NCI-H510A treated with DMSO at 0.1 percent for 48 hours (cell line): ENCODE measurements around the gene GRIN2A.
A peak's percentile ranks its signal among the peaks of the same experiment; 100 is the strongest.

Experiments used
- DNase-seq: peaks from one replicate; lab custom pipeline; 2025; lab: John Stamatoyannopoulos, UW

GRIN2A gene

DNA sequence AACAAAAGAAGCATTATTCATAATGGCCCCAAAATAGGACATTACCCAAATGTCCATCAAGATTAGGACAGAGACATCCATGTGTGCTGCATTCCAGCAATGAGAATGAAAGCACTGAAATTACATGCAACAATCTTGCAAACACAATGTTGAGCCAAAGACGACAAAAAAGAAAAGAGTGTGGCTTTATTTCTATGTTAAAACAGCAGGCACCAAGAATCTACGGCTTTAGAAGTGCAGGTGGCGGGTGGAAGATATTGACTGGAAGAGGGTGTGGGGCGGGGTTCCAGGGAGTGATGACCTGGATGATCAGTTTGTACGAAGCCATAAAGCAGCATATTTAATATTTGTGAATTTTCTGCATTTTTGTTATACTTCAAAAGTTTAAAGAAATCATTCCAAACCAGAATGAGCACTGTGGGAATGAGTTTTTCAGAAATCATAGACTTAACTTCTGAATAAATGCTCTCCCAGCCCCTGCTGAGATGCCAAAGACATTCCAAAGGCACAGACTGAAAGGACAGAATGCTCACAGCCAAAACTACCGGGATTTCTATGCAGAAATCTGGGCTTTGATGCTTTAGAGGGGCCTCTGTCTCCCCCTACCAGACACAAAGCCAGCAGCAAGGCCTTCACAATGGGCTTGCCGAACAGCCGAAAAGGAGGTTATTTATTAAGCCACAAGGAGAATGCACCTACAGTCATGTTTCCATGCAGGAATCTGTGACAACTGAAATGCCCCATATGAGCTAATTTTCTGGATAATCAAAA lies 361.6 kb downstream of the GRIN2A start:
- no peak for DNase-seq

DNA sequence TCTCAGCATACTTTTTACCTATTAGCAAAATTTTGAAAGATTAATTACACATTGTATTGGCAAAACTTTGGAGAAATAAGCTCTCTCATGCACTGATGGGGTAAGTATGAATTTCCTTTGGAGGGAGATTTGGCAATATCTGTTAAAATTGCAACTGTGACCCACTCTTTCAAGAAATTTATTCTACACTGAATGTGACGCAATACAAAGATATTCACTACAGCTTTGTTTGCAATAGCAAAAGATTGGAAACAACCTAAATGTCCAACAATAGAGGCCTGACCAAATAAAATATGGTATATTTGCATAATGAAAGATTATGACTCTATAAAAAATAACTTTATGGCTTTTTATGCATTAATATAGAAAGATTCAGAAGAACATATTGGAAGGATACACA lies 363.5 kb downstream of the GRIN2A start:
- DNase-seq = no peak

DNA sequence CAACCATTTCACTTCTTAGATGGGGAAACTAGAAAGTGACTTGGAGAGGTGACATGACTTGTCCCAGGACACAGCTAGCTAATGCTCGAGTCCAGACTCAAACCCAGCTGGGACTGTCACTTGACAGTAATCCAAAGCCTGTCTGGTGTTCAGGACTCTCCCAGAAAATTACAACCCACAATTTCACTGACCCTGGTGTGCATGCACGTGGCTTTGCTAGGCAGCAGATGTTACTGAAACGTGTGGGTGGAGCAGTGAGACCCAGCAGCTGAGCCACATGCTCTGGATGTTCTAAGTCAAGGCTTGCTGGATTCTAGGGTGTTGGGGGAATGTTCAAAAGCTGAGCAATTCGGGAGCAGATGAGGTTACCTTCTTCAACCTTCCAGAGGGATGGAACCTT lies 364.6 kb downstream of the GRIN2A start:
- no peak for DNase-seq

DNA sequence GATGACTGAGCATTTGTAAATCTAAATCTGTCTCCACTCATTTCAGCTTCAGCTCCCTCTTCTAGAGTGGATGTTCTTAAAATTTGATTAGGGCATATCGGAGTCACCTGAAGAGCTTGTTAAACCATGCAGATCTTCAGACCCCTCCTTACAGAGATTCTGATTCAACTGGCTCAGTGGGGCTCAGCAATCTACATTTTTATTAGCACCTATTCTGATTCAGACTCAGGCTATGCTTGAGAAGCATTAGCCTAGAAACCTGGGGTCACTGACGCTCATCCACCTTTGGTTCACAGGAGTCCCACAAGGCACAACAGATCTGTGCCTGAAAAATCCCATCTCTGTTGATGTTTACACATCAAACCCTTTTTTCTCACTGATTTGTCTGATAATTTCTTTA lies 365.6 kb downstream of the GRIN2A start:
- DNase-seq = no peak

DNA sequence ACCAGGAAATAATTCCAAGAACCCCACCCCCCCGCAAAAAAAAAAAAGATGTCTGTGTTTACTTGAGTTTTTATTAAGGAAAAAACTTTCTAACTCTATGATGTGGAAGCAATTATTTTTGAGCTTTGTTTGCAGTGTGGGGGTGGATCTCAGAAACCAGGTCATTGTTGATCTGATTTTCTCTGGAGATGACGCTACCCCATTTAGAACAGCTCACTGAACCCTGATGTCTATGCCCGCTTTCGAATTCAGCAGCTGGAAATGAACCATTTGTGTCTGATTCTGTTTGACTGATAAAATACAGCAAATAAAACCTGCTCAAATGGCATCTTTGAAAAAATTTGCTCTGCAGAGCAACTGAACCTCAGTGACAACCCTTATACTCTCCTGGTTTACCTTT lies 368.6 kb downstream of the GRIN2A start:
- no peak for DNase-seq

DNA sequence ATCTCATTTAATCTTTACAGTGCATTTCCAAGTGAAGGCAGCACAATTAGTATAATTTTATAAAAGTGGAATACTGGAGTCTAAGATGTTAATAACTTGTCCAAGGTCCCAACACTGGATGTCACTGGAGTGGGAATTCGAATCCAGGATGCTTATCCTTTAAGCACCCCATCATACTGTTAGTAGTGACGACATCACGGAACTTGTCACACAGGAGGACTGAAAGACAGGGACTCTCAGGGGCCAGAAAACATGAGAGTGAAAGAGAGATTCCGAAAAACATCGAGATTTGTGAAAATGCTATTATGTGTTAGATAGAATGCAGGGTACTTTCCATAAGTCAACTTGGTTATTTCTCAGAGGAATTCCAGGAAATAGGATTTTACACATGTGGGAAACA lies 374.0 kb downstream of the GRIN2A start:
- no peak for DNase-seq

DNA sequence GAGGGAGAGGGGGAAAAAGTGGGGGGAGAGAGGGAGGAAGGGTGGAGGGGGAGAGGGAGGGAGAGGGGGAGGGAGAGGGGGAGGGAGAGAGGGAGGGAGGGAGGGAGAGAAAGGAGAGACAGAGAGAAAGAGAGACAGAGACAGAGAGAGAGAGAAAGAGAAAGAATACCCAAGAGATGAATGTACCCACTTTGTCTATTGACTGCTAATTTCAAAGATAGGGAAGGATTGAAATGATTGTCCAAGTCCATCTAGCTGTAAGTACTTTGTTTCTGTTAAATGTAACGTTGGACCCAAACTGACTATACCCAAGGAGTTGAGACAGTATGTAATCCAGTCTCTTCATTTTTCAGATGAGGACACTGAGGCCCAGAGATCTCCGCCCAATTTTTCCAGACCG lies 374.9 kb downstream of the GRIN2A start:
- no peak for DNase-seq

DNA sequence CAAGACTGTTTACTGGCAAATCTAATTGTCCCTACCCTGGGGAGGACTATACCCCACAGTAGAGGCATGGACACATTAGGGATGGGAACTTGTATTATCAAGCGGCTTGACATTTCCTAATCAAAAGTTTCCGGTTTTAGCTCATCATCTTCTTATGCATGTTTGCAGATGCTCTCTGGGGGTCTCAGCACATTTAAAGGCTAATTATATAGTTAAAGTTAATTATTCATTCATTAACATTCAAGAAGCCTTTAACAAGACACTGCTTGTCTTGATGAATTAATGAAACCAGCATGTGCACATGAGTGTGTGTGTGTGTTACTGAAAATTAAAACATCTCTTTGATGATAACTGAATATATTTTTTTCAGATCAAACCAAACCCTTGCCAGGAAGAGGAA lies 377.1 kb downstream of the GRIN2A start:
- no peak for DNase-seq

DNA sequence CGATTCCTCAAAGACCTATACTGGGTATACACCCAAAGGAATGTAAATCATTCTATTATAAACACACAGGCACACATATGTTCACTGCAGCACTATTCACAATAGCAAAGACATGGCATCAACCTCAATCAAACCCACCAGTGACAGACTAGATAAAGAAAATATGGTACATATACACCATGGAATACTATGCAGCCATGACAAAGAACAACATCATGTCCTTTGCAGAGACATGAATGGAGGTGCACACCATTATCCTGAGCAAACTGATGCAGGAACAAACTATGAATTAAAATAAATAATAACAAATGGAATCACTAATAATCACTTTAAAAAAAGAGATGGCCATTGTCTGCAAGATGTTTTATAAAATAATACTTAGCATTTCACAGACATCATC lies 380.1 kb downstream of the GRIN2A start:
- DNase-seq = no peak

DNA sequence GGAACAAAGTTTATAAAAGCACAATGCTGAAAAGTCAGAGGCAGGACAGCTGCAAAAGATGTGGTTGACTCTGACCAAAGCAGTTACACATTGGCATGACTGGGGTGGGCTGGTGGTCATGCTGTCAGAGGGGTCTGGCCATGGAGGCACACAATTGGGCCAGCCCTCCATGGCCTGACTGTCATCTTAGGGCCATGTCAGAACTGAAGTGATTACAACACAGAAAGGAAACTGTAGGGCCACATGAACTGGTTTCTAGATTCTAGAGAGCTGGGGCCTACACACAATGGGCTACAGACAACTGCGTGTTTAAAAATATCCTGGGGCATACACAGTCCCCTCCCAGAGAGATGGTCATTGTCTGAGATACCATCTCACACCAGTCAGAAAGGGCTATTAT lies 380.6 kb downstream of the GRIN2A start:
- no peak for DNase-seq

DNA sequence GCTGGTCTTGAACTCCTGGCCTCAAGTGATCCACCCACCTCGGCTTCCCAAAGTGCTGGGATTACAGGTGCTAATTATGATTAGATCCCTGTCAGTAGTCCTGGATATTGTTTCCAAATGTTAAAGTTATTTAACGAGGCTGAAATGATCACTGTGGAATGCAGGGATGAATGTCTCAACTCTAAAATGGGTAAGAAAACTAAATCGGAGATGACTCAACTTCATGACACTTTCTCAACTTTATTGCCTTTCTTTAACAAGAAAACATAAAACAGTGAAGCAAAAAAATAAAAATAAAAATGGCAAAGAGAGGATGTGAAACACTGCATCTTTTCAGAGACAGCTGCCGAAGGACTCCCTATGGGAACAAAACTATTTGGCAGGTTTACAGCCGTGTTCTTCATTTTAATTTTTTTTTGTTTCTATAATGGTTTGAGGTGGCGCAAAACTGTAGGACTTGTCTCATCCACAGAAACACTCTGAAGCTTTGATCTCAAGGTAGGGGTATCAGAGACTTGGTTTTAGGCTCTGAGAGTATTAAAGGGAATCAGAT lies 382.0 kb downstream of the GRIN2A start:
- DNase-seq = no peak

DNA sequence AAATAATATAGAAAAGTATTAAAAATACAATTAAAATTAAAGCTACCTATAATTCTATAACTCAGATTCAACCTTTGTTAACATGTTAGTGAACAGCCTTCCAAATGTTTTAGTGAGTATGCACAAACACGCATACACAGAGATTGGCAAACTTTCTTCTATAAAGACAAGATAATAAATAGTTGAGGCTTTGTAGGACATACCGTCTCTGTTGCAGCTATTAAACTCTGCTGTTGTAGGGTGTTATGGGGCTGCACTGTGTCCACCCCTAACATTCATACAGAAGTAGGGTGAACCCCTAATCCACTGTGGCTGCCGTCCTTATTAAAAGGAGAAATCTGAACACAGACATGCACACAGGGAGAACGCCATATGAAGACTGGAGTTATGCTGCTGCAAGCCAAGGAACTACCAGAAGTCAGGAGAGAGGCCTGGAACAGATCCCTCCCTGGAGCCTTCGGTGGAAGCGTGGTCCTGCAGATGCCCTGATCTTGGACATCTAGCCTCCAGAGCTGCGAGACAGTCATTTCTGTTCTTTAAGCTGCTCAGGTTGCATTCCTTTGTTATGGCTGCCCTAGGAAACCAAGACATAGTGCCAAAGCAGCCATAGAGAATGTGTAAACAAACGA lies 383.2 kb downstream of the GRIN2A start:
- DNase-seq = no peak

DNA sequence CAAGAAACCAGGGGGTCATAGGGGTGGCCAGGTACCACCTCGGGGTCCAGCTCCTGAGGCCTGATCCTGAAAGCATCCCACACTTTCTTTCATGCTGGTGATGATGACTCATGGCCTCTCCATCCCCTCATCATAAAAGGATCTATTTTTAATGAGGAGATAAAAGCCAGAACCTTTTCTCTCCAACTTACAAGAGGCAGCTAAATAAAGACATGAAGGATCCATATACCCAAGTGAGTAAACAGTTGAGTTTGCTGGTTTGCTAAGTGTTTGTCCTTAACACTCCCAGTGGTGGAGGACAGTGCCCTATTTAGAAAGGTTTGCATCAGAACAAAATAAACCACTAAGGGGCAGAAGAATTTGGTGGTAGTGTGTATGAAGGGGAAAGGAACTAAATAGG lies 383.8 kb downstream of the GRIN2A start:
- peak; percentile 60 for DNase-seq

DNA sequence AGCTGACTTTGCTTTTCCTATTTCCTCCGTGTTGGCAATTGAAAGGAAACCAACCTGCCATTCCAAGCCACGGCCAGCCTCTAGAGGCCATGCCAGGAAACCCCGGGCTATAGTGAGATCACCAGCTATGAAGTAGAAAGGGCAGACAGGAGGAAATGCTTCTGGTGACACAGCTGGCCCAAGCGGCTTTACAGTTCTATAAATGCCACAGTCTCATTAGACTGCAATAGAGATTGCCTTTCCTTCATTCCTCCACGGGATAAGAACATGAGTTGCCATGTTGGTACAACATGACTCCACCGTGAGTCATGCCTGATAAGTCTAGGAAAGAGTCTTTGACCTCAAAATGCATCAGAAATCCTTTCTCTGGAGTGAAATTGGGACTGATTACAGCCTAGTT lies 384.9 kb downstream of the GRIN2A start:
- DNase-seq = peak; percentile 6

DNA sequence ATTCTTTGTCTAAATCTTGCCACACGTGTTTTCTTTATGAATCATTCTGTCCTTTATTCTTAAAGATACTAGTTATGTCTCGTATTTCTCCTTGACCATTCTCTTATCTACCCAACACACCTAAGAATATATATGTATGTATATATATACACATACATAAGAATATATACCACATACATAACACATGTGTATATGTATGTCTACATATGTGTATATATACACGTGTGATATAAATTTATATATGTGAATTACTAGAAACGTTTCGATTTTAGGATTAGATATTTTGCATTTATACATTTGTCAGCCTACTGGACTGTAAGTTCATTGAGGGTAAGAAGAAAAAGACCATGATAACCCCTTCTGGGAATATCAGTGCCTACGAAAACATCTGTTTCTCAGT lies 388.6 kb downstream of the GRIN2A start:
- no peak for DNase-seq

DNA sequence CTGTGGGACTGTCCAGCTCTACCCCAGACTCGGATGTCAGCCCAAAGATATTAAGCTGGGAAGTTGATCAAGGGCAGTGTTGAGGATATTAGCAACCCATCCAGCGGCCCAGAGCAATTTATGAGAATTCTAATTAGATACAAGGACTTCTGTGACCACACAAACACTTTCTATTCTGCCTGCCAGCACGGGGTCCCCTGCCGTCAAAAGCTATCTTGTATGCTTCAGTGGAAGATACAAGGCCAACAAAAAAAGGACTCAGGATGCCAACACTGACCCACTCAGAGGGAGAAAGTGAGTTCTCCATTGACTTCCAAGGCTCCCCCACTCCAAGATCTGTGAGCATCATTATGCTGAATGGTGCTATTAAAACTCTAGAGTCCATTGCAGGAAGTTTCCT lies 390.7 kb downstream of the GRIN2A start:
- no peak for DNase-seq

DNA sequence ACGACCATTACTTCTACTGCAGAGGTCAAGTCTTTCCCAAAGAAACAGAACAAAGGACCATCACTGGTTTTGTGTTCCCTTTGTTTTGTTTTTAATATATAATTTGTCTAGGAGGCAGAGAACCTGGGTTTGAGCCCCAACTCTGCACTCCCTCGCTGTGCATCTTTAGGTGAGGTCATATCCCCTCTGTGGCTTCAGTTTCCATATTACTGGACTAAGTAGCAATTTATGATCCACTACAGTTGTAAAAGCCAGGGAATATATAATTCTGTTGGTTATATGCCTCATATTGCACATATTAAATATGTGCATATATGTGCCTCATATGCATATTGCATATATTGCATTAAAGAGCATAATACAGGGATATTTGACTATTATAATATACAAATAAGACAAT lies 392.0 kb downstream of the GRIN2A start:
- DNase-seq = no peak

DNA sequence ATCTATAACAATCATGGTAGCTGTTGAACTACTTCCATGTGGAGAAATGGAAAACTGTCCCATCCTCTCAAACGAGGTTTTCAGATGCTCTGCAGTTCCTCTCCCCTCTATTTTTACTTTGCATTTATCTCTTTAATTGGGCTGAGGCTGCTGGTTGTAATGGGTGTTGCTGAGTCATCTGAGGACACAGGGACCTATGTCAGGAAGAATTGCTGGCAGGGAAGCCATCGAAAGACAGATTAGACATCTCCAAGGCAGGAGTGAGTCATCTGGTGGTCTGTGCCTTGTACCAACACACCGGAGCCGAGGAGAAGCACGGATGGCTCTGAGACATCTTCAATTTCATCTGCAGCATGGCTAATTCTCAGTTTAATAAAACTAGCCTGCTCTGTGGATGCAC lies 394.5 kb downstream of the GRIN2A start:
- no peak for DNase-seq

DNA sequence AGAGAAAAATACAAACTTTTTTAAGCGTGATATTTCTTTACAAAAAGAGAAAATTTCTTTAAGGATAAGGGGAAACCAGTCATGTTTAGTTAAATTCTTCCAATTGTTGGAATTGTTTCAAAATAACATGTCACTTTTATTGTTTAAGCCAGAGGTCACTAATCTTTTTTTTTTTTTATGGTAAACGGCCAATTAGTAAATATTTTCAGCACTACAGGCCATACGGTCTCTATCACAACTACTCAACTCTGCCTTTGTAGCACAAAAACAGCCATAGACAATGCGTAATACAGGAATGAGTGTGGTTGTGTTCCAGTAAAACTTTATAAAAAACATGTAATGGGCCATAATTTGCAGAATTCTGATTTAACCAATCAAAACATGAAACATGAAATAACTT lies 401.4 kb downstream of the GRIN2A start:
- DNase-seq = no peak

DNA sequence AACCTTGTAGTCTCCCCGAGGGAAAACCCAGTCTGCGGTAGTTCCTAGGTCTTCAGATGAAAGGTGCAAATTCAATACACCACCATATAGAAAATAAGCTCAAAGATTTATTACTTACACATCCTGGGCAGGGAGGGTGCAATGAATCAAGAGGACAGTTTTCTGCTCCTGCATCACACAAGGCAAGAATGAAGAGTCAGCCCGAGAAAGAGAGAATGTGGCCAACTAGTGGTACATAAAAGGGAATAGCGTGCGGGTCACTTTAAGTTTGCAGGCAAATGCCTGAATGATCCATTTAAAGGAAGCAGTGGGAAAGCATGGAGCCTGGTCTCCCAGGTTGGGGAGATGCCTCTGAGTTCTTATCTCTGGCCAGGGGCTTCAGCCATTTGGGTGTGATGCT lies 403.4 kb downstream of the GRIN2A start:
- no peak for DNase-seq

DNA sequence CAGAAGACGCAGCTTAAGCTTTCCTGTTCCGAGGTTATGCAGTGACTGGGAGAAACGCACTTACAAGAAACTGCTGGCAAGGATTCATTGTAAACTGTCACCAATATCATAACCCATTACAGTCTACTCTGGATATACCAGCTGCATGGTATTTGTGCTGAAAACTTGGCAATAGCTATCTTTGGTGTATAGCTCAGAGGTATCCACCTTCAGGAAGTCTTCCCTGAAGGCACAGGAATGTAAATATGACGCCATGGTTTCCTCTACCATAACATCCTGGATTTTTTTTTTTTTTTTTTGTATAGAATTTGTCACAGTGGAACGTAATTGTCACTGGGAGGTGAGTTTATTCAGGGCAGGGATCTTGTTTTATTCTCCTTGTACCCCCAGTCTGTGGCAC lies 406.2 kb downstream of the GRIN2A start:
- DNase-seq = no peak

DNA sequence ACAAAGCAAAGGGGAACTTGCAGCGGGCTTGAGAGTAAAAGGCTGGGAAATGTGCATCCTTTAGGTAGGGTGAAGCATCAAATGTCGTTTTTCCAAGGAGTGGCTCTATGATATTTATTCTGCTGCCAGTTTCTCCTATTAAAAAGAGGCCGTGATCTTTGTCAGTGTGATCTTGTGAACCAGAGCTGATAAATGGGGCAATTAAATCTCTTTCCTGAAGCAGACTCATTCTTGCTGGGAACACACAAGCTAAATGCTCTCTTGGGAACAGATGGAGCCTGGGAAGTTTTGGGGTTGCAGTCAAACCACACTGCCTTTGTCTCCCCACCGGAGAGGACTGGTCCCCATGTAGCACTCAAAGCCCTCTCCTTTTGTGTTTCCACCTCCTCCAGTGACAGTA lies 408.9 kb downstream of the GRIN2A start:
- DNase-seq = no peak

DNA sequence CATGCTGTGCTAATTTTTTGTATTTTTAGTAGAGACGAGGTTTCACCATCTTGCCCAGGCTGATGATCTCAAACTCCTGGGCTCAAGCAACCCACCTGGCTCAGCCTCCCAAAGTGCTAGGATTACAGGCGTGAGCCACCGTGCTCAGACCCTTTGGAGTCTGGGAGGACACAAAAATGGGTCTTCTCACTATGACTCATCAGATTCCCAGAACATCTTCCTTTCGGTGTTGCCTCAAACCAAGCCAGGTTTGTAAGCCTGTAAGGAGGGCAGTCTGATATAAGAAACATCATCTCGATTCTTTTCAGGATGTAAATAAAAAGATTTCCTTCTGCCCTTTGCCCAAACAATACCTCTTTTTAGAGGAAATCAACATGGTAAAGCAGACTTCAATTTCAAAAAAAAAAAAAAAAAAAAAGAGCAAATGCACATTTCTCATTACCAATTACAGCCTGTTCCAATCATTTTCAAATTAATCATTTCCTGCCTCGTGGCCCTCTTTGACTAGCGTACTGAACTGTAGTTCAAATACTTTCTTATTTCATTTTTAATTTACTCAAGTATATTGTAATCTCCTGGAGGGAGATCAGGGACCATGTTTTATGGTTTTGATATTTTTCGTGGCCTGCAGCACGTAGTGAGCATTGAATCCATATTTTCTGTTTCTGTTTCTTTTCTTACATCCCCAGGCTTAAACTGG lies 409.6 kb downstream of the GRIN2A start:
- no peak for DNase-seq
